ENCODE measurements around the gene OR10D3.
A peak's percentile ranks its signal among the peaks of the same experiment; 100 is the strongest.
"Not testable (repeated sequence)": the region's sequence is repeated elsewhere in the genome, so short reads cannot be mapped to it uniquely, and the experiment has no call there.

The OR10D3 gene

GRCh38 chr11:124222407-124222806 is 39.3 kb downstream of the OR10D3 start:
- no peak overlapping the region for H3K4me3 ChIP-seq (ENCODE audit: low read depth, low read length)
- DNase-seq (ENCODE audit: low read depth), result no peak
- TF ChIP-seq CTCF (IDR thresholded peaks at IDR 0.05; ENCODE audit: low read depth, low read length) (no peak), POLR2A (IDR thresholded peaks at IDR 0.05; ENCODE audit: extremely low read depth, insufficient read length) (no peak), MAX (IDR thresholded peaks at IDR 0.05; ENCODE audit: low read depth, low read length) (no peak), MYC (IDR thresholded peaks at IDR 0.05; ENCODE audit: low read depth, low read length) (no peak)

- peak; percentile 37; the same call in 1 of the 2 replicates for TF ChIP-seq MYC (IDR thresholded peaks at IDR 0.05; ENCODE audit: low read depth, low read length)
- TF ChIP-seq MAX (IDR thresholded peaks at IDR 0.05; ENCODE audit: low read depth, low read length), result peak; percentile 72
- DNase-seq (ENCODE audit: low read depth), result peak; percentile 89
- H3K4me3 ChIP-seq (ENCODE audit: low read depth, low read length), result not testable (repeated sequence)
These were observed 41.7 kb downstream of the OR10D3 start for GRCh38 chr11:124224618-124225423.

- no peak for DNase-seq (ENCODE audit: low read depth)
- TF ChIP-seq MYC (IDR thresholded peaks at IDR 0.05; ENCODE audit: low read depth, low read length), result no peak
- no peak for TF ChIP-seq MAX (IDR thresholded peaks at IDR 0.05; ENCODE audit: low read depth, low read length)
- no peak for TF ChIP-seq POLR2A (IDR thresholded peaks at IDR 0.05; ENCODE audit: extremely low read depth, insufficient read length)
- TF ChIP-seq CTCF (IDR thresholded peaks at IDR 0.05; ENCODE audit: low read depth, low read length), result no peak
These were observed 42.3 kb downstream of the OR10D3 start for GRCh38 chr11:124225471-124225870.

GRCh38 chr11:124233376-124233775 is 50.2 kb downstream of the OR10D3 start:
- TF ChIP-seq MYC (IDR thresholded peaks at IDR 0.05; ENCODE audit: low read depth, low read length), result no peak
- no peak for TF ChIP-seq POLR2A (IDR thresholded peaks at IDR 0.05; ENCODE audit: extremely low read depth, insufficient read length)
- TF ChIP-seq CTCF (IDR thresholded peaks at IDR 0.05; ENCODE audit: low read depth, low read length), result no peak
- no peak for TF ChIP-seq MAX (IDR thresholded peaks at IDR 0.05; ENCODE audit: low read depth, low read length)
- DNase-seq (ENCODE audit: low read depth), result no peak
- H3K4me3 ChIP-seq (ENCODE audit: low read depth, low read length), result no peak overlapping the region

More at GRCh38 chr11:124225471-124225870, 42.3 kb downstream of the OR10D3 start:
- no peak overlapping the region for H3K4me3 ChIP-seq (ENCODE audit: low read depth, low read length)
